Neural crest cell (in vitro differentiated cells): ENCODE results near the gene PGF. TPM values are rescaled to one million over a fixed set of nuclear protein-coding genes. Genes with fewer than 3 reads are reported as not detected.

Experiments used
- DNase-seq: peaks from one replicate; pipeline ENCODE4 v3.0.0; 2021; ENCODE audit warnings: low read depth, mixed read lengths, low spot score
- H3K27ac Mint-ChIP-seq: one replicate; pipeline ENCODE4 v1.8.0; 2021; ENCODE audit warnings: mild to moderate bottlenecking, mixed read lengths; ENCODE audit not compliant: unreplicated experiment
- H3K27me3 Mint-ChIP-seq: 2 replicates; pipeline ENCODE4 v1.8.0; 2021; ENCODE audit warnings: low read depth, mild to moderate bottlenecking, mixed read lengths
- H3K36me3 Mint-ChIP-seq: 2 replicates; pipeline ENCODE4 v1.8.0; 2021; ENCODE audit warnings: low read depth, mild to moderate bottlenecking, mixed read lengths
- H3K4me1 Mint-ChIP-seq: 2 replicates; pipeline ENCODE4 v1.8.0; 2021; ENCODE audit warnings: mixed read lengths
- H3K4me3 Mint-ChIP-seq: one replicate; pipeline ENCODE4 v1.8.0; 2021; ENCODE audit warnings: mild to moderate bottlenecking, mixed read lengths
- H3K9me3 Mint-ChIP-seq: 2 replicates; pipeline ENCODE4 v1.8.0; 2021; ENCODE audit warnings: mixed read lengths
- total RNA-seq: library from RNA; stranded (reverse); gene quantifications from 2 replicates; pipeline ENCODE4 v1.2.1, GENCODE V29; 2021
- TF ChIP-seq, protein P1 (sequence below): fragments of 200-600 bp; sonication (generic); conservative IDR thresholded peaks from 2 replicates; pipeline ENCODE4 v1.5.0; 2021; ENCODE audit warnings: antibody characterized with exemption, mild to moderate bottlenecking

Gene PGF
- total RNA-seq, 1 donor from 2014 or later = 2.9 TPM

DNA sequence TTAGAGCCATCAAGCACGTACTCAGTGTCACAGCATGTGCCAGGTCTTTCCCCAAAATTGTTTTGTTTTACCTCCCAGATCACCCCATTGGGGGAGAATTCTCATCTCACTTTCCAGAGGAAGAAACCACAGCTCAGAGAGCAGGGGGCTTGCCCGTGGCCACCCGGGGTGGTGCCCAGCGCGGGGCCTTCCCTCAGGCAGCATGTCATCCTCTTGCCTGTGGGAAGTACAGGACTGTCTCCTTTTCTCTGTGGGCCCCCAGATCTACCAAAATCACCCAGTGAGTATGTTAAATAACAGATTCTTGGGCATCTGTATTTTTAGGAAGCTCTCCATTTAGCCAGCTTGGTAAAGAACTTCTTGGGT is 38.2 kb downstream of the PGF start:
- Mint-ChIP-seq H3K4me1 (peaks cover 9% of the 10 kb centered on the region), H3K27ac (peak overlapping the region; percentile 79), H3K36me3 (no peaks in the 10 kb centered on the region), H3K27me3 (no peaks in the 10 kb centered on the region), H3K9me3 (no peaks in the 10 kb centered on the region), H3K4me3 (peak overlapping the region; percentile 49)
- TF ChIP-seq, protein P1, sequence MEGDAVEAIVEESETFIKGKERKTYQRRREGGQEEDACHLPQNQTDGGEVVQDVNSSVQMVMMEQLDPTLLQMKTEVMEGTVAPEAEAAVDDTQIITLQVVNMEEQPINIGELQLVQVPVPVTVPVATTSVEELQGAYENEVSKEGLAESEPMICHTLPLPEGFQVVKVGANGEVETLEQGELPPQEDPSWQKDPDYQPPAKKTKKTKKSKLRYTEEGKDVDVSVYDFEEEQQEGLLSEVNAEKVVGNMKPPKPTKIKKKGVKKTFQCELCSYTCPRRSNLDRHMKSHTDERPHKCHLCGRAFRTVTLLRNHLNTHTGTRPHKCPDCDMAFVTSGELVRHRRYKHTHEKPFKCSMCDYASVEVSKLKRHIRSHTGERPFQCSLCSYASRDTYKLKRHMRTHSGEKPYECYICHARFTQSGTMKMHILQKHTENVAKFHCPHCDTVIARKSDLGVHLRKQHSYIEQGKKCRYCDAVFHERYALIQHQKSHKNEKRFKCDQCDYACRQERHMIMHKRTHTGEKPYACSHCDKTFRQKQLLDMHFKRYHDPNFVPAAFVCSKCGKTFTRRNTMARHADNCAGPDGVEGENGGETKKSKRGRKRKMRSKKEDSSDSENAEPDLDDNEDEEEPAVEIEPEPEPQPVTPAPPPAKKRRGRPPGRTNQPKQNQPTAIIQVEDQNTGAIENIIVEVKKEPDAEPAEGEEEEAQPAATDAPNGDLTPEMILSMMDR = no peak
- DNase-seq = no peak

DNA sequence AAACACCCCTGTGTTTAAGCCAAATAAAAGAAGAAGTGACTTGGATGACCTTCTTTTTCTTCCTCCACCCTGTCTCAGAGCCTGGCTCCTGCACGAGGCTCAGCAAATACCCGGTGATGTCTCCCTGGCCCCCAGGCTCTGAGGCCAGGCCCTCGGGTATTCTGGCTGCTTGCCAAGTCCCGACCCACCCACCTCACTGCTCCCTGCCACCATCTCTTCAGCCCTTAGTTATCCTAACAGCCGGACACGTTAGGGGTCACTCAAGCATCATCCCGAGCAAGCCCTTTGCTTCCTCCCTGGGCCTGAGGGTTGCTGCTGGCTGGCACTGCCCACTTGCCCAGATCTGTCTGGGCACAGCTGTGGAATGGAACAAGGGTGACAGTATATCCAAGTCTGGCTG is 39.6 kb downstream of the PGF start:
- H3K36me3 Mint-ChIP-seq = no peaks in the 10 kb centered on the region
- no peaks in the 10 kb centered on the region for H3K27me3 Mint-ChIP-seq
- H3K9me3 Mint-ChIP-seq = no peaks in the 10 kb centered on the region
- TF ChIP-seq, protein P1 = no peak
- H3K27ac Mint-ChIP-seq = no peak overlapping the region
- H3K4me3 Mint-ChIP-seq = no peak overlapping the region
- no peak for DNase-seq
- H3K4me1 Mint-ChIP-seq = peaks cover 8% of the 10 kb centered on the region

DNA sequence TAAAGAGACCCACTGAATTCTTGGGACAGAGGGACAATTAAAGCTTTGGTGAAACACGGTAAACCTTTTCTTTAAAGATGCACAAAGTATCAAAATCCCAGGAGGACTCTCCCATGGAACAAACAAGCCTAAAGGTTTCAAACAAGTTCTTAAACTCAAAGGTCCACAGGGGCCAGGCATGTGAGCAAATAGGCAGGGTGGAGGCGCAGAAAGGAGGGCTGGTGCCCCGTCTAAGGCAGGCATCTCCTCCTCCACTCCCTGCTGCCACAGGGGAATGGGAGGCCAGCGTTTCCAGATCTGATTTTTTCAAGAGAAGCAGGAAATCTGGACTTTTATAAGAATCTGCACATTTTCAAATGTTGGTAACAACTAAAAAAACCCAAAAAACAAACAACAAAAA is 40.0 kb downstream of the PGF start:
- no peak for DNase-seq
- Mint-ChIP-seq H3K4me3 (no peak overlapping the region), H3K4me1 (peaks cover 8% of the 10 kb centered on the region), H3K9me3 (no peaks in the 10 kb centered on the region), H3K27me3 (no peaks in the 10 kb centered on the region), H3K27ac (no peak overlapping the region), H3K36me3 (no peaks in the 10 kb centered on the region)
- TF ChIP-seq, protein P1 = no peak

DNA sequence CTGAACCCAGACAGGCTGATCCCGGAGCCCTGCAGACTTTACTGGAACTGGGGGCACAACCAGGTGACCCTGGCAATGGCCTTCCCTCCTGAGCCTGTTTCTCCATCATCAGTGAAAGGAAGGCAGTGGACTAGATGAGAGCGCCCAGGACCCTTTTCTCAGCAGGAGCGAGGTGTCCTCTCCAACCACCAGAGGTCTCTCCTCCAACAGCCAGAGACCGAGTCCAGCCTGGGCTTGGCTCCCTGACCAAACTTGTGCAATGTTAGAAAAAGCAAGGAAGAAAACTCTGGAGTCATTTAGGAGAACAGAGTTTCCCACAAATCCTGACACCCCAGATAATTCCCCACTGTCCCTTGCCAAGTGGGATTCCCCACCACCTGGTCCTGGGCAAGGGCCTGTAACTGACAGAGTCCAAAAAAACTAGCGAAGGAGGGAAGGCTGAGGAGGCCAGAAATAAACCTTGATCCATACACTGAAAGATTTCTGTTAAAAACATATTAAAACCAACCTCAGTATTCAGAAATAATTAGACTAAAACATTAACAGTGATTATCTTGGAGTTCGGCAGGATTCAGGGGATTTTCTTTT is 41.3 kb downstream of the PGF start:
- H3K4me1 Mint-ChIP-seq = peaks cover 8% of the 10 kb centered on the region
- TF ChIP-seq, protein P1 = peak; percentile 69
- H3K9me3 Mint-ChIP-seq = no peaks in the 10 kb centered on the region
- no peaks in the 10 kb centered on the region for H3K27me3 Mint-ChIP-seq
- peak; percentile 43 for DNase-seq
- no peak overlapping the region for H3K27ac Mint-ChIP-seq
- no peak overlapping the region for H3K4me3 Mint-ChIP-seq
- no peaks in the 10 kb centered on the region for H3K36me3 Mint-ChIP-seq

DNA sequence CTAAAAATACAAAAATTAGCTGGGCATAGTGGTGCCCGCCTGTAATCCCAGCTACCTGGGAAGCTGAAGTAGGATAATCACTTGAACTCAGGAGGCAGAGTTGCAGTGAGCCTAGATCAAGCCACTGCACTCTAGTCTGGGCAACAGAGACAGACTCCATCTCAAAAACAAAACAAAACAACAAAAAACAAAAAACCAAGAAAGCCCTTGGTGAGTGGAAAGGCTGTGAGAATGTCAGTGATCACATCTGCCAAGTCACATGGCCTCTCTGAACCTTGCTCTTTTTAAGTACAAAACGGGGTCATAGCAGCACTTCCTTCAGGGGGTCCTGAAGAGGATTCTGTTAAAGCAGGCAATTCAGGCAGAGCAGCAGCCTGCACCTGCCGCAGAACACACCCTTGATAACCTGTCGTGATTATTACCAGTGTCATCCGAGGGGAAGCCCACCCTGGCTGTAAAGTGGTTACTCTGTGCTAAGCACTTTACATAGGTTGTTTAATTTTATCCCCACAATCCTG is 41.9 kb downstream of the PGF start:
- Mint-ChIP-seq H3K27me3 (no peaks in the 10 kb centered on the region), H3K9me3 (no peaks in the 10 kb centered on the region), H3K4me3 (no peak overlapping the region), H3K27ac (no peak overlapping the region), H3K4me1 (peaks cover 8% of the 10 kb centered on the region), H3K36me3 (no peaks in the 10 kb centered on the region)
- DNase-seq = no peak
- TF ChIP-seq, protein P1 = no peak
